ENCODE measurements around the gene KLK11.

KLK11 gene

GRCh38 chr19:50974702-50975556 is 51.5 kb downstream of the KLK11 start:
- DNase-seq (ENCODE audit: low read depth in 2 of 2, low spot score in 1 of 2): no peak

GRCh38 chr19:50972795-50973376 is 53.5 kb downstream of the KLK11 start:
- no peak for DNase-seq (ENCODE audit: low read depth in 2 of 2, low spot score in 1 of 2)
